ENCODE results near the gene ERC2.

- TF ChIP-seq BACH2 (CRISPR knock-in tag; IDR thresholded peaks at IDR 0.05; ENCODE audit: borderline replicate concordance), result no peak
- no peak for TF ChIP-seq ZFP30 (CRISPR knock-in tag; IDR thresholded peaks at IDR 0.05)
- no peak for TF ChIP-seq RARB (CRISPR knock-in tag; IDR thresholded peaks at IDR 0.05)
- no peak for TF ChIP-seq ARNTL (CRISPR knock-in tag; IDR thresholded peaks at IDR 0.05; ENCODE audit: borderline replicate concordance, low read depth)
- TF ChIP-seq ZFP3 (CRISPR knock-in tag; IDR thresholded peaks at IDR 0.05), result no peak
Measured at GRCh38 chr3:55647063-55647462, 821.2 kb downstream of the ERC2 start.

Measured in SK-N-SH treated with all-trans-retinoic acid at 6 μM for 48 hours (cell line).